ENCODE measurements around the gene C3AR1.

DNA sequence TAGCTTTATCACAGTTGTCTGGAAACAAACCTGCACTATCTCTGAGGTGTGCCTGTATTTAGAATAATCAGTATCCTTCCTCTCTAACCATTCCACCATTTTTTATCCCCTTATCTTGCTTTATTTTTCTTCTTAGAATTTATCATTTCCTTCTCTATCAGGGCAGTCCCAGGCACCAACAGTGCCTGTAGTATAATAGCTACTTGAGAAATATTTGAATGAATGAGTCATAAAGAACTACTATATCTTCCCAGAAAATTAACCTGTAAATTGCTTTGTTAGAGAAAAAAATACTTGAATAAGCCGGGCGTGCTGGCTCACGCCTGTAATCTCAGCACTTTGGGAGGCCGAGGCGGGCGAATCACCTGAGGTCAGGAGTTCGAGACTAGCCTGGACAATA is 54.8 kb downstream of the C3AR1 start:
- TF ChIP-seq, protein P1, sequence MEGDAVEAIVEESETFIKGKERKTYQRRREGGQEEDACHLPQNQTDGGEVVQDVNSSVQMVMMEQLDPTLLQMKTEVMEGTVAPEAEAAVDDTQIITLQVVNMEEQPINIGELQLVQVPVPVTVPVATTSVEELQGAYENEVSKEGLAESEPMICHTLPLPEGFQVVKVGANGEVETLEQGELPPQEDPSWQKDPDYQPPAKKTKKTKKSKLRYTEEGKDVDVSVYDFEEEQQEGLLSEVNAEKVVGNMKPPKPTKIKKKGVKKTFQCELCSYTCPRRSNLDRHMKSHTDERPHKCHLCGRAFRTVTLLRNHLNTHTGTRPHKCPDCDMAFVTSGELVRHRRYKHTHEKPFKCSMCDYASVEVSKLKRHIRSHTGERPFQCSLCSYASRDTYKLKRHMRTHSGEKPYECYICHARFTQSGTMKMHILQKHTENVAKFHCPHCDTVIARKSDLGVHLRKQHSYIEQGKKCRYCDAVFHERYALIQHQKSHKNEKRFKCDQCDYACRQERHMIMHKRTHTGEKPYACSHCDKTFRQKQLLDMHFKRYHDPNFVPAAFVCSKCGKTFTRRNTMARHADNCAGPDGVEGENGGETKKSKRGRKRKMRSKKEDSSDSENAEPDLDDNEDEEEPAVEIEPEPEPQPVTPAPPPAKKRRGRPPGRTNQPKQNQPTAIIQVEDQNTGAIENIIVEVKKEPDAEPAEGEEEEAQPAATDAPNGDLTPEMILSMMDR (IDR thresholded peaks at IDR 0.05; ENCODE audit: low read length), result no peak
- TF ChIP-seq EZH2 (optimal IDR thresholded peaks at IDR 0.05; ENCODE audit: low read depth, low read length), result no peak

All from MM.1S (cell line).